RWPE2 (cell line): ENCODE measurements around the gene TOMM40L.

Source experiments
- ATAC-seq: fragments of 200-7000 bp; cut with Tn5 transposase; 3 replicates; pipeline ENCODE4 v1.9.1; 2021; ENCODE audit warnings: low read depth
- DNase-seq: peaks from one replicate; pipeline ENCODE4 v3.0.0-alpha.2; 2020; ENCODE audit warnings: low spot score
- H3K27ac ChIP-seq: fragments of 450-650 bp; 2 replicates; pipeline ENCODE4 v1.5.1; 2017; ENCODE audit warnings: mild to moderate bottlenecking; ENCODE audit not compliant: poor library complexity, severe bottlenecking
- H3K27me3 ChIP-seq: fragments of 250-450 bp; sonication (Bioruptor Pico); 2 replicates; pipeline ENCODE4 v1.5.1; 2021; ENCODE audit warnings: mild to moderate bottlenecking, moderate library complexity; ENCODE audit not compliant: insufficient read depth, poor library complexity, severe bottlenecking
- H3K36me3 ChIP-seq: fragments of 250-450 bp; sonication (Bioruptor Pico); 2 replicates; pipeline ENCODE4 v1.5.1; 2020; ENCODE audit warnings: low read depth, mild to moderate bottlenecking, moderate library complexity
- H3K4me1 ChIP-seq: fragments of 250-450 bp; sonication (Bioruptor Pico); 2 replicates; pipeline ENCODE4 v1.5.1; 2021; ENCODE audit warnings: mild to moderate bottlenecking, moderate library complexity; ENCODE audit not compliant: insufficient read depth, poor library complexity, severe bottlenecking
- H3K4me3 ChIP-seq: fragments of 250-450 bp; sonication (Bioruptor Pico); 2 replicates; pipeline ENCODE4 v1.5.1; 2021; ENCODE audit warnings: mild to moderate bottlenecking, moderate library complexity; ENCODE audit not compliant: severe bottlenecking
- H3K9me3 ChIP-seq: fragments of 250-450 bp; sonication (Bioruptor Pico); 2 replicates; pipeline ENCODE4 v1.5.1; 2021; ENCODE audit warnings: mild to moderate bottlenecking, moderate library complexity; ENCODE audit not compliant: severe bottlenecking
- TF ChIP-seq, protein P1 (sequence below): fragments of 450-650 bp; IDR thresholded peaks from one replicate; pipeline ENCODE4 v1.5.1; 2017; ENCODE audit warnings: mild to moderate bottlenecking, moderate library complexity; ENCODE audit not compliant: poor library complexity, severe bottlenecking

TOMM40L gene

GRCh38 chr1:161215076-161215475 is 10.8 kb upstream of the TOMM40L start, which contains the start of gene FCER1G:
Gene FCER1G, plus strand, starts transcription at chr1:161215295. Its CDS starts 27 bp downstream, at chr1:161215322.
- no peaks in the 10 kb centered on the region for H3K9me3 ChIP-seq
- peaks cover 46% of the 10 kb centered on the region for H3K36me3 ChIP-seq
- no peaks in the 10 kb centered on the region for H3K4me1 ChIP-seq
- no peak for ATAC-seq
- H3K27me3 ChIP-seq: no peaks in the 10 kb centered on the region
- H3K27ac ChIP-seq: no peak within 1 kb of the TSS
- DNase-seq: no peak
- no peak within 1 kb of the TSS for H3K4me3 ChIP-seq
- TF ChIP-seq, protein P1, sequence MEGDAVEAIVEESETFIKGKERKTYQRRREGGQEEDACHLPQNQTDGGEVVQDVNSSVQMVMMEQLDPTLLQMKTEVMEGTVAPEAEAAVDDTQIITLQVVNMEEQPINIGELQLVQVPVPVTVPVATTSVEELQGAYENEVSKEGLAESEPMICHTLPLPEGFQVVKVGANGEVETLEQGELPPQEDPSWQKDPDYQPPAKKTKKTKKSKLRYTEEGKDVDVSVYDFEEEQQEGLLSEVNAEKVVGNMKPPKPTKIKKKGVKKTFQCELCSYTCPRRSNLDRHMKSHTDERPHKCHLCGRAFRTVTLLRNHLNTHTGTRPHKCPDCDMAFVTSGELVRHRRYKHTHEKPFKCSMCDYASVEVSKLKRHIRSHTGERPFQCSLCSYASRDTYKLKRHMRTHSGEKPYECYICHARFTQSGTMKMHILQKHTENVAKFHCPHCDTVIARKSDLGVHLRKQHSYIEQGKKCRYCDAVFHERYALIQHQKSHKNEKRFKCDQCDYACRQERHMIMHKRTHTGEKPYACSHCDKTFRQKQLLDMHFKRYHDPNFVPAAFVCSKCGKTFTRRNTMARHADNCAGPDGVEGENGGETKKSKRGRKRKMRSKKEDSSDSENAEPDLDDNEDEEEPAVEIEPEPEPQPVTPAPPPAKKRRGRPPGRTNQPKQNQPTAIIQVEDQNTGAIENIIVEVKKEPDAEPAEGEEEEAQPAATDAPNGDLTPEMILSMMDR: no peak

- TF ChIP-seq, protein P1: no peak
- DNase-seq: no peak
- H3K27me3 ChIP-seq: no peaks in the 10 kb centered on the region
- no peaks in the 10 kb centered on the region for H3K9me3 ChIP-seq
- H3K27ac ChIP-seq: no peak overlapping the region
- H3K36me3 ChIP-seq: peaks cover 25% of the 10 kb centered on the region
- peak; percentile 40; the same call in 1 of the 3 replicates for ATAC-seq
- H3K4me1 ChIP-seq: no peaks in the 10 kb centered on the region
- no peak overlapping the region for H3K4me3 ChIP-seq
These were observed 8.7 kb upstream of the TOMM40L start for GRCh38 chr1:161216945-161217712.

DNA sequence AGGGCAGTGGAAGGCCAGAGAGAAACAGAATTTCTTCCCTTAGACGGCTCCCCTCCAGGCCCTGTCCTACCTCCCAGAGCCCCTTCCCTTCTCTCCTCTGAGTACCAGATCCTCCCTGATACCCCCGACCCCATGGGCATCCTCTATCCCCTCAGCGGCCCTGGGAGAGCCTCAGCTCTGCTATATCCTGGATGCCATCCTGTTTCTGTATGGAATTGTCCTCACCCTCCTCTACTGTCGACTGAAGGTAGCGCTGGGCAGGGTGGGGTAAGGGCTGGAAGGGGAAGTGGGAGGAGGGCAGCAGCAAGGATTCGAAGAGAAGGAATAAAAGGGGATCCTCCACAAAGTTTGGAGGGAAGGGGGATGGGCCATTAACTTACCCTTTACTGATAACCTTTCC is 8.0 kb upstream of the TOMM40L start:
- H3K27me3 ChIP-seq: no peaks in the 10 kb centered on the region
- no peak overlapping the region for H3K27ac ChIP-seq
- no peaks in the 10 kb centered on the region for H3K9me3 ChIP-seq
- DNase-seq: no peak
- no peak for ATAC-seq
- peaks cover 18% of the 10 kb centered on the region for H3K36me3 ChIP-seq
- no peaks in the 10 kb centered on the region for H3K4me1 ChIP-seq
- no peak overlapping the region for H3K4me3 ChIP-seq
- TF ChIP-seq, protein P1: no peak

GRCh38 chr1:161218301-161219077 is 7.4 kb upstream of the TOMM40L start:
- peaks cover 12% of the 10 kb centered on the region for H3K36me3 ChIP-seq
- H3K4me3 ChIP-seq: no peak overlapping the region
- no peak for ATAC-seq
- H3K9me3 ChIP-seq: no peaks in the 10 kb centered on the region
- TF ChIP-seq, protein P1: no peak
- H3K4me1 ChIP-seq: no peaks in the 10 kb centered on the region
- no peak for DNase-seq
- H3K27me3 ChIP-seq: no peaks in the 10 kb centered on the region
- no peak overlapping the region for H3K27ac ChIP-seq
